IgD-negative memory B cell (primary cell): ENCODE results near the gene VNN1. TPM values are rescaled to one million over a fixed set of nuclear protein-coding genes. Genes with fewer than 3 reads are reported as not detected.

Experiments used
- H3K27ac Mint-ChIP-seq, 3 donors: one replicate each; pipeline ENCODE4 v1.8.0; 2020 to 2022; ENCODE audit warnings: mild to moderate bottlenecking in 3 of 3, mixed read lengths in 3 of 3, moderate library complexity in 1 of 3
- H3K27me3 Mint-ChIP-seq: one replicate; pipeline ENCODE4 v1.8.0; 2021; ENCODE audit warnings: mixed read lengths
- H3K36me3 Mint-ChIP-seq: one replicate; pipeline ENCODE4 v1.8.0; 2020; ENCODE audit warnings: mild to moderate bottlenecking, mixed read lengths
- H3K4me1 Mint-ChIP-seq, 3 donors: one replicate each; pipeline ENCODE4 v1.8.0; 2020 to 2022; ENCODE audit warnings: mixed read lengths in 3 of 3, mild to moderate bottlenecking in 1 of 3
- H3K4me3 Mint-ChIP-seq, 4 donors: one replicate each; pipeline ENCODE4 v1.8.0; 2020 to 2022; ENCODE audit warnings: mild to moderate bottlenecking in 4 of 4, mixed read lengths in 4 of 4, moderate library complexity in 3 of 4
- H3K9me3 Mint-ChIP-seq, 3 donors: one replicate each; pipeline ENCODE4 v1.8.0; 2020 to 2021; ENCODE audit warnings: mixed read lengths in 3 of 3, mild to moderate bottlenecking in 1 of 3
- polyA plus RNA-seq: library from polyadenylated mRNA; unstranded; fragments of 300-500 nt; fragmentation: Illumina TruSeq; gene quantifications from one replicate; pipeline ENCODE4 v1.2.3, GENCODE V29; 2021

The VNN1 gene
- polyA plus RNA-seq, 1 donor from 2014 or later: not detected

DNA sequence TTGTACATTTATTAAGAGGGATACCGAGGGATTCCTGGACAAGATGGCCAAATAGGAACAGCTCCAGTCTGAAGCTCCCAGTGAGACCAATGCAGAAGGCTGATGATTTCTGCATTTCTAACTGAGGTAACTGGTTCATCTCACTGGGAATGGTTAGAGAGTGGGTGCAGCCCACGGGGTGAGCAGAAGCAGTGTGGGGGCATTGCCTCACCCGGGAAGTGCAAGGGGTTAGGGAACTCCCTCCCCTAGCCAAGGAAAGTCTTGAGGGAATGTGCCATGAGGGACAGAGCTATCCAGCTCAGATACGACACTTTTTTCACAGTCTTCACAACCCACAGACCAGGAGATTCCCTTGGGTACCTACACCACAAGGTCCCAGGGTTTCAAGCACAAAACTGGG lies 79.1 kb downstream of the VNN1 start:
- H3K9me3 Mint-ChIP-seq: peaks cover 2 to 10% (median 5%) of the 10 kb centered on the region in 3 donors
- H3K4me3 Mint-ChIP-seq: no peak overlapping the region
- peaks cover 8% of the 10 kb centered on the region for H3K27me3 Mint-ChIP-seq
- peaks cover 3 to 13% (median 6%) of the 10 kb centered on the region in 3 donors for H3K4me1 Mint-ChIP-seq
- no peak overlapping the region for H3K27ac Mint-ChIP-seq
- no peaks in the 10 kb centered on the region for H3K36me3 Mint-ChIP-seq

DNA sequence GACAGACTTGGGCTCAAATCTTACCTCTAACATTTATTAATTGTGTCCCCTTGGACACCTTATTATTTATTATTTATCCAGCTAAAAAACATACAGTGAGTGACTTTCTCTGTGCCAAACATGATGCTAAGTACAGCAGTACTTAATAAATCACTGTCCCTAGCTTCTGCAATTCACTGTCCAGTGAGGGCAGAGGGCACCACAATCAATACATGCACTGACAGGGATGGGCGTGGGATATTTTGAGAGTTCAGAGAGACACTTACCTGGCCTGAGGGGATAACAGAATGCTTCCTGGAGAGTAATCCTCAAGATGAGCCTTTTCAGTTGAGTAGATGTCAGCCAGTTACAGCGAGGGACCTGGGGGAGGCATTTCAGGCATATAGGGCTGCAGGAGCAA lies 80.5 kb downstream of the VNN1 start:
- no peaks in the 10 kb centered on the region for H3K36me3 Mint-ChIP-seq
- H3K4me3 Mint-ChIP-seq: no peak overlapping the region
- peaks cover 2 to 10% (median 5%) of the 10 kb centered on the region in 3 donors for H3K9me3 Mint-ChIP-seq
- peaks cover 10% of the 10 kb centered on the region for H3K27me3 Mint-ChIP-seq
- H3K4me1 Mint-ChIP-seq: peaks cover 0 to under 1% (median 0%) of the 10 kb centered on the region in 3 donors
- no peak overlapping the region for H3K27ac Mint-ChIP-seq

Other genes starting within 250 kb of the VNN1 start
- gene STX7, start 200.9 kb downstream of the VNN1 start, polyA plus RNA-seq: 96.7 TPM
- not detected for gene TAAR9, start 175.8 kb downstream of the VNN1 start, polyA plus RNA-seq
- gene TAAR8, start 161.4 kb downstream of the VNN1 start, polyA plus RNA-seq: not detected
- not detected for gene TAAR6, start 143.7 kb downstream of the VNN1 start, polyA plus RNA-seq
- gene TAAR5, start 124.3 kb downstream of the VNN1 start, polyA plus RNA-seq: not detected
- gene TAAR2, start 89.8 kb downstream of the VNN1 start, polyA plus RNA-seq: not detected
- gene TAAR1, start 54.9 kb downstream of the VNN1 start, polyA plus RNA-seq: not detected
- gene VNN2, start 43.8 kb upstream of the VNN1 start, polyA plus RNA-seq: 40.4 TPM
- gene SLC18B1, start 84.6 kb upstream of the VNN1 start, polyA plus RNA-seq: 11.3 TPM
- 2,380 TPM for gene RPS12, start 100.5 kb upstream of the VNN1 start, polyA plus RNA-seq